WTC11 (cell line): ENCODE results near the gene PRLR. TPM values are rescaled to one million over a fixed set of nuclear protein-coding genes. Genes with fewer than 3 reads are reported as not detected.

Experiments
- ATAC-seq: fragments of 200-7000 bp; cut with Tn5 transposase; 2 replicates; pipeline ENCODE4 v1.10.0; 2021; ENCODE audit warnings: mild to moderate bottlenecking, moderate library complexity
- CTCF ChIA-PET: fragments of 300-600 bp; sonication (Branson Sonifier 250); formaldehyde crosslinking; loops from one replicate; lab custom pipeline; 2021; ENCODE audit warnings: antibody characterized with exemption; lab: Charles Lee
- POLR2A ChIA-PET: fragments of 350-600 bp; sonication (Branson Sonifier 250); formaldehyde crosslinking; loops from one replicate; lab custom pipeline; 2021; ENCODE audit warnings: antibody characterized with exemption; lab: Charles Lee
- DNase-seq: peaks from one replicate; pipeline ENCODE4 v3.0.0; 2021; ENCODE audit warnings: low spot score
- H3K27ac Mint-ChIP-seq: 2 replicates; pipeline ENCODE4 v1.8.0; 2021; ENCODE audit warnings: mixed read lengths
- H3K27me3 Mint-ChIP-seq: 2 replicates; pipeline ENCODE4 v1.8.0; 2021; ENCODE audit warnings: low read depth, mild to moderate bottlenecking, moderate library complexity, mixed read lengths
- H3K36me3 Mint-ChIP-seq: 2 replicates; pipeline ENCODE4 v1.8.0; 2021; ENCODE audit warnings: mixed read lengths
- H3K4me1 Mint-ChIP-seq: 2 replicates; pipeline ENCODE4 v1.8.0; 2022; ENCODE audit warnings: mixed read lengths
- H3K4me3 Mint-ChIP-seq: 2 replicates; pipeline ENCODE4 v1.8.0; 2021; ENCODE audit warnings: mild to moderate bottlenecking, moderate library complexity, mixed read lengths
- H3K9me3 Mint-ChIP-seq: 2 replicates; pipeline ENCODE4 v1.8.0; 2021; ENCODE audit warnings: mixed read lengths
- ARID4B ChIP-seq: sonication (generic); formaldehyde crosslinking; IDR thresholded peaks from 2 replicates; pipeline ENCODE4 v1.8.0; 2023; ENCODE audit warnings: missing genetic modification reagents, mild to moderate bottlenecking, borderline replicate concordance
- ATF1 ChIP-seq: sonication (generic); formaldehyde crosslinking; IDR thresholded peaks from 2 replicates; pipeline ENCODE4 v1.8.1; 2023; ENCODE audit warnings: mild to moderate bottlenecking, moderate library complexity, missing genetic modification reagents
- CDX4 ChIP-seq: fragments of 250-450 bp; sonication (Bioruptor Pico); IDR thresholded peaks from 2 replicates; pipeline ENCODE4 v1.9.0; 2021; ENCODE audit warnings: moderate library complexity, mild to moderate bottlenecking, inconsistent platforms, borderline replicate concordance
- CREB1 ChIP-seq: sonication (generic); formaldehyde crosslinking; IDR thresholded peaks from 2 replicates; pipeline ENCODE4 v1.8.0; 2023; ENCODE audit warnings: mild to moderate bottlenecking, missing genetic modification reagents
- GRHL2 ChIP-seq: fragments of 250-450 bp; sonication (Bioruptor Pico); IDR thresholded peaks from 2 replicates; pipeline ENCODE4 v1.8.0; 2022; ENCODE audit warnings: mild to moderate bottlenecking, moderate library complexity; ENCODE audit not compliant: insufficient replicate concordance, severe bottlenecking
- HMGA2 ChIP-seq: fragments of 250-450 bp; sonication (Bioruptor Pico); IDR thresholded peaks from 2 replicates; pipeline ENCODE4 v1.4.0; 2021; ENCODE audit warnings: mild to moderate bottlenecking, moderate library complexity
- IRF1 ChIP-seq: sonication (generic); formaldehyde crosslinking; IDR thresholded peaks from 2 replicates; pipeline ENCODE4 v1.8.0; 2023; ENCODE audit warnings: missing genetic modification reagents
- JUN ChIP-seq: sonication (generic); formaldehyde crosslinking; IDR thresholded peaks from 2 replicates; pipeline ENCODE4 v1.8.0; 2023; ENCODE audit warnings: mild to moderate bottlenecking, missing genetic modification reagents
- MAX ChIP-seq: sonication (generic); formaldehyde crosslinking; IDR thresholded peaks from 2 replicates; pipeline ENCODE4 v1.8.0; 2022; ENCODE audit warnings: mild to moderate bottlenecking, missing genetic modification reagents
- NFATC4 ChIP-seq: fragments of 250-450 bp; sonication (Bioruptor Pico); IDR thresholded peaks from 2 replicates; pipeline ENCODE4 v1.9.0; 2021; ENCODE audit warnings: mild to moderate bottlenecking
- NFE2L1 ChIP-seq: sonication (generic); formaldehyde crosslinking; IDR thresholded peaks from 2 replicates; pipeline ENCODE4 v1.8.1; 2023; ENCODE audit warnings: missing genetic modification reagents
- NR2C2 ChIP-seq: sonication (generic); formaldehyde crosslinking; IDR thresholded peaks from 2 replicates; pipeline ENCODE4 v1.8.0; 2022; ENCODE audit warnings: mild to moderate bottlenecking, missing genetic modification reagents
- PRRX2 ChIP-seq: fragments of 250-450 bp; sonication (Bioruptor Pico); IDR thresholded peaks from 2 replicates; pipeline ENCODE4 v1.8.0; 2021; ENCODE audit warnings: mild to moderate bottlenecking
- RORB ChIP-seq: fragments of 250-450 bp; sonication (Bioruptor Pico); IDR thresholded peaks from 2 replicates; pipeline ENCODE4 v1.9.0; 2021; ENCODE audit warnings: mild to moderate bottlenecking
- TCF7 ChIP-seq: sonication (generic); formaldehyde crosslinking; IDR thresholded peaks from 2 replicates; pipeline ENCODE4 v1.8.0; 2022; ENCODE audit warnings: mild to moderate bottlenecking, low read depth, missing genetic modification reagents, moderate library complexity
- TP53 ChIP-seq: sonication (generic); formaldehyde crosslinking; IDR thresholded peaks from 2 replicates; pipeline ENCODE4 v1.8.1; 2023; ENCODE audit warnings: mild to moderate bottlenecking, missing genetic modification reagents
- ZNF138 ChIP-seq: sonication (generic); formaldehyde crosslinking; conservative IDR thresholded peaks from 2 replicates; pipeline ENCODE4 v1.8.1; 2022; ENCODE audit warnings: mild to moderate bottlenecking, moderate library complexity, missing genetic modification reagents
- ZNF317 ChIP-seq: sonication (generic); formaldehyde crosslinking; IDR thresholded peaks from 2 replicates; pipeline ENCODE4 v1.8.1; 2023; ENCODE audit warnings: low read depth, mild to moderate bottlenecking, moderate library complexity, missing genetic modification reagents, borderline replicate concordance
- ZNF423 ChIP-seq: fragments of 250-450 bp; sonication (Bioruptor Pico); IDR thresholded peaks from 2 replicates; pipeline ENCODE4 v2.1.2; 2022; ENCODE audit warnings: mild to moderate bottlenecking, moderate library complexity
- ZNF671 ChIP-seq: fragments of 250-450 bp; sonication (Bioruptor Pico); IDR thresholded peaks from 2 replicates; pipeline ENCODE4 v1.8.0; 2021; ENCODE audit warnings: mild to moderate bottlenecking
- ZSCAN18 ChIP-seq: fragments of 250-450 bp; sonication (Bioruptor Pico); IDR thresholded peaks from 2 replicates; pipeline ENCODE4 v2.1.2; 2022; ENCODE audit warnings: mild to moderate bottlenecking, moderate library complexity
- total RNA-seq: library from RNA; stranded (reverse); gene quantifications from 3 replicates; pipeline ENCODE4 v1.2.3, GENCODE V29; 2021
- TF ChIP-seq, protein P1 (sequence below): fragments of 250-450 bp; sonication (Bioruptor Pico); IDR thresholded peaks from 2 replicates; pipeline ENCODE4 v1.9.0; 2021; ENCODE audit warnings: mild to moderate bottlenecking
- TF ChIP-seq, protein P2 (sequence below): sonication (generic); formaldehyde crosslinking; IDR thresholded peaks from 2 replicates; pipeline ENCODE4 v1.8.0; 2022; ENCODE audit warnings: mild to moderate bottlenecking, missing genetic modification reagents
- TF ChIP-seq, protein P3 (sequence below): sonication (generic); formaldehyde crosslinking; IDR thresholded peaks from 2 replicates; pipeline ENCODE4 v1.8.1; 2022; ENCODE audit warnings: mild to moderate bottlenecking, moderate library complexity, missing genetic modification reagents

The PRLR gene
- total RNA-seq, 1 experiment from 2014 or later, result 3.2 TPM

- Mint-ChIP-seq H3K27me3 (no peaks in the 10 kb centered on the region), H3K9me3 (peaks cover 5% of the 10 kb centered on the region), H3K4me1 (peaks cover 12% of the 10 kb centered on the region), H3K27ac (no peak overlapping the region), H3K36me3 (no peaks in the 10 kb centered on the region), H3K4me3 (no peak overlapping the region)
- DNase-seq, result no peak
- TF ChIP-seq TP53 (CRISPR knock-in tag) (no peak), ZSCAN18 (CRISPR knock-in tag) (no peak), RORB (CRISPR knock-in tag) (no peak), CREB1 (CRISPR knock-in tag) (no peak), PRRX2 (CRISPR knock-in tag) (no peak), ZNF138 (no peak), GRHL2 (CRISPR knock-in tag) (no peak), ZNF423 (no peak)
- TF ChIP-seq, protein P1, sequence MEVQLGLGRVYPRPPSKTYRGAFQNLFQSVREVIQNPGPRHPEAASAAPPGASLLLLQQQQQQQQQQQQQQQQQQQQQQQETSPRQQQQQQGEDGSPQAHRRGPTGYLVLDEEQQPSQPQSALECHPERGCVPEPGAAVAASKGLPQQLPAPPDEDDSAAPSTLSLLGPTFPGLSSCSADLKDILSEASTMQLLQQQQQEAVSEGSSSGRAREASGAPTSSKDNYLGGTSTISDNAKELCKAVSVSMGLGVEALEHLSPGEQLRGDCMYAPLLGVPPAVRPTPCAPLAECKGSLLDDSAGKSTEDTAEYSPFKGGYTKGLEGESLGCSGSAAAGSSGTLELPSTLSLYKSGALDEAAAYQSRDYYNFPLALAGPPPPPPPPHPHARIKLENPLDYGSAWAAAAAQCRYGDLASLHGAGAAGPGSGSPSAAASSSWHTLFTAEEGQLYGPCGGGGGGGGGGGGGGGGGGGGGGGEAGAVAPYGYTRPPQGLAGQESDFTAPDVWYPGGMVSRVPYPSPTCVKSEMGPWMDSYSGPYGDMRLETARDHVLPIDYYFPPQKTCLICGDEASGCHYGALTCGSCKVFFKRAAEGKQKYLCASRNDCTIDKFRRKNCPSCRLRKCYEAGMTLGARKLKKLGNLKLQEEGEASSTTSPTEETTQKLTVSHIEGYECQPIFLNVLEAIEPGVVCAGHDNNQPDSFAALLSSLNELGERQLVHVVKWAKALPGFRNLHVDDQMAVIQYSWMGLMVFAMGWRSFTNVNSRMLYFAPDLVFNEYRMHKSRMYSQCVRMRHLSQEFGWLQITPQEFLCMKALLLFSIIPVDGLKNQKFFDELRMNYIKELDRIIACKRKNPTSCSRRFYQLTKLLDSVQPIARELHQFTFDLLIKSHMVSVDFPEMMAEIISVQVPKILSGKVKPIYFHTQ, result no peak
- CTCF ChIA-PET, result interaction anchor here (0.6 kb wide), 1 partner anchor 9 kb away, joined by 4 read pairs; no protein-coding TSS in a partner anchor
- POLR2A ChIA-PET, result no interaction called here
- ATAC-seq, result no peak
Observed at GRCh38 chr5:35239476-35239875, 9.2 kb upstream of the PRLR start.

DNA sequence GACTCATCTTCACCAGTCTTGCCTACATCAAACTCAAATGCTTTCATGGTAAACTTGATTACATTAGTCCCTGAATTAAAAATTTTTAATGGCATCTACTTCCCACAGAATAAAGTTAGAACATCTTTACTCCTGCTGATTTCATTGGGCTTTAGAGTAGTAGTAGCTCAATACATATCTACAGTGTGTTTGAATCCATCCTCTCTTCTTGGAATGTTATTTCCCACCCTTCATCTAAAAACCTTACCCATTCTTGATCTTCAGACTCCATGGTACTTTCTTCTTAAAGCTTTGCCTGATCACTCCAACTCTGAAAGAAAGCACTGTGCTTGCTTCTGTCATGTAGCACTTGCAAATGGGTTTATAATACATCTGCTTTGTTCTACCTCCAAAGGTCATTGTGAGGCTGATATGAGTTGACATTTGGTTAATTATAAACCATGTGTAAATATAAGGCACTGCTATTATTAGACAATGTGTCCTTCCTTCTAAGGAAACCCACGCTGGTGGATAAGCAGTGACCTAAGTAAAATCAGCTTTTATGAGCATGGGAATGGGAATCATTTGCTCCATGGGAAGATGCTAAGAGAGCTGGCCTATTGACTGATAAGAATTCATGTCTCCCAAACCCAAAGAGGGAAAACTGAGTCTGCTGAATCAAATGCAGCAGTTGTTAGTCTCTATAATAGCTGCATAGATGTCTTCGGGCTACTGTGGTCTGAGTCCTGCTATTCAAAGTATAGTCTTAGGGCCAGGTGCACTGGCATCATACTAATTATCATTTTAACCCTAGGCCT is 7.5 kb upstream of the PRLR start:
- H3K27ac Mint-ChIP-seq, result no peak overlapping the region
- CTCF ChIA-PET, result no interaction called here
- POLR2A ChIA-PET, result no interaction called here
- no peak for ATAC-seq
- DNase-seq, result no peak
- no peaks in the 10 kb centered on the region for H3K27me3 Mint-ChIP-seq
- H3K4me3 Mint-ChIP-seq, result no peak overlapping the region
- H3K36me3 Mint-ChIP-seq, result no peaks in the 10 kb centered on the region
- H3K9me3 Mint-ChIP-seq, result peaks cover 8% of the 10 kb centered on the region
- peaks cover 21% of the 10 kb centered on the region for H3K4me1 Mint-ChIP-seq
- TF ChIP-seq NFATC4 (no peak), NFE2L1 (no peak), ZNF317 (CRISPR knock-in tag) (no peak), IRF1 (CRISPR knock-in tag) (no peak), ATF1 (CRISPR knock-in tag) (no peak), NR2C2 (no peak), ARID4B (CRISPR knock-in tag) (no peak), JUN (CRISPR knock-in tag) (no peak), HMGA2 (no peak), TCF7 (CRISPR knock-in tag) (no peak), CDX4 (CRISPR knock-in tag) (no peak), ZNF671 (CRISPR knock-in tag) (no peak), MAX (CRISPR knock-in tag) (no peak)
- TF ChIP-seq, protein P2, sequence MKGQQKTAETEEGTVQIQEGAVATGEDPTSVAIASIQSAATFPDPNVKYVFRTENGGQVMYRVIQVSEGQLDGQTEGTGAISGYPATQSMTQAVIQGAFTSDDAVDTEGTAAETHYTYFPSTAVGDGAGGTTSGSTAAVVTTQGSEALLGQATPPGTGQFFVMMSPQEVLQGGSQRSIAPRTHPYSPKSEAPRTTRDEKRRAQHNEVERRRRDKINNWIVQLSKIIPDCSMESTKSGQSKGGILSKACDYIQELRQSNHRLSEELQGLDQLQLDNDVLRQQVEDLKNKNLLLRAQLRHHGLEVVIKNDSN (CRISPR knock-in tag), result no peak
- TF ChIP-seq, protein P3, sequence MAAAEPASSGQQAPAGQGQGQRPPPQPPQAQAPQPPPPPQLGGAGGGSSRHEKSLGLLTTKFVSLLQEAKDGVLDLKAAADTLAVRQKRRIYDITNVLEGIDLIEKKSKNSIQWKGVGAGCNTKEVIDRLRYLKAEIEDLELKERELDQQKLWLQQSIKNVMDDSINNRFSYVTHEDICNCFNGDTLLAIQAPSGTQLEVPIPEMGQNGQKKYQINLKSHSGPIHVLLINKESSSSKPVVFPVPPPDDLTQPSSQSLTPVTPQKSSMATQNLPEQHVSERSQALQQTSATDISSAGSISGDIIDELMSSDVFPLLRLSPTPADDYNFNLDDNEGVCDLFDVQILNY (CRISPR knock-in tag), result no peak
